Activated naive CD8-positive, alpha-beta T cell (primary cell): Measurements from ENCODE around the gene ACSF2.

Source experiments
- H3K27ac Mint-ChIP-seq: one replicate; pipeline ENCODE4 v1.8.0; 2021; ENCODE audit warnings: mixed read lengths
- H3K27me3 Mint-ChIP-seq: one replicate; pipeline ENCODE4 v1.8.0; 2021; ENCODE audit warnings: mixed read lengths
- H3K36me3 Mint-ChIP-seq: one replicate; pipeline ENCODE4 v1.8.0; 2021; ENCODE audit warnings: mixed read lengths
- H3K4me1 Mint-ChIP-seq: one replicate; pipeline ENCODE4 v1.8.0; 2021; ENCODE audit warnings: low read depth, mixed read lengths
- H3K4me3 Mint-ChIP-seq: one replicate; pipeline ENCODE4 v1.8.0; 2021; ENCODE audit warnings: mild to moderate bottlenecking, mixed read lengths
- H3K9me3 Mint-ChIP-seq: one replicate; pipeline ENCODE4 v1.8.0; 2021; ENCODE audit warnings: low read depth, mixed read lengths

The ACSF2 gene

DNA sequence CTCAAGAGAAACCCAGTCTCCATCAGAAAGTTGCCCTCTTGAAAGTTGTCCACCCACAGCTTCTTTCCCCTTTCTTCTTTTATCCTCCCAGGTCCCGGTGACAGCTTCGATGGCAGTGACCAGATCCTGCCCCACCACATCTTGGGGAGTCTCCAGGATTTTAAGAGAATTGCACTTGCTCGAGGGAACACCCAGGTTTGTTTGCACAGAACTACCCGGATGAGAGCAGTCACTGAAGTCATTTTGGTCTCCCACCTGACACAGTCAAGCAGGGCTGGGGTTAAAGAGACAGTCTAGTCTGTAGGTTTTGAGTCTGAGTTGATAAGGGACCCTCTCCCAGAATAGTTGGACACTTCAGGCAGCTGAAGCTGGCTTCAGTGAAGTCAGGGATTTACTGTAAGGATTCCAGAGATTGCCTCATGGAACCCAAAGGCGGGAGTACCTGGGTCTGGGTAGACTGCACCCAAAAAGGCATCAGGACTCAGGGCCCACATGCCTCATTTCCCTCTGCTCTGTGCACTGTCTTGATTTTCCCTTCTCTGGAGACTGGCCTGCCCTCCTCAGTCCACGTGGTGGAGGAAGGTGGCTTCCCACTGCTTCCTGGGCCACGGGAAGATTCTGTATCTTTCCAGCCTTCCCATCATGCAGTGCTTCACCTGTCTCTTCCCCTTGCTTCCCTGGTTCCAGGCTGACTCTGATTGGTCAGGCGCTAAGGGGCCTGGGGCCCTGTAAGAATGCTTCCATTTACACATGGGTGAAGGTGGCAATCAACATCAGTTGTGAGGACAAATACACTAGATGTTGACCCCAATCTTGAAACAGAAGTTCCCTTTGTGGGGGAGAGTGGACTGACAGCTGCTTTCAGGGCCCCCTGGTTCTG is 91.7 kb downstream of the ACSF2 start:
- Mint-ChIP-seq H3K9me3 (no peaks in the 10 kb centered on the region), H3K27me3 (no peaks in the 10 kb centered on the region), H3K27ac (no peak overlapping the region), H3K36me3 (peaks cover 2% of the 10 kb centered on the region), H3K4me1 (peaks cover 4% of the 10 kb centered on the region), H3K4me3 (no peak overlapping the region)

DNA sequence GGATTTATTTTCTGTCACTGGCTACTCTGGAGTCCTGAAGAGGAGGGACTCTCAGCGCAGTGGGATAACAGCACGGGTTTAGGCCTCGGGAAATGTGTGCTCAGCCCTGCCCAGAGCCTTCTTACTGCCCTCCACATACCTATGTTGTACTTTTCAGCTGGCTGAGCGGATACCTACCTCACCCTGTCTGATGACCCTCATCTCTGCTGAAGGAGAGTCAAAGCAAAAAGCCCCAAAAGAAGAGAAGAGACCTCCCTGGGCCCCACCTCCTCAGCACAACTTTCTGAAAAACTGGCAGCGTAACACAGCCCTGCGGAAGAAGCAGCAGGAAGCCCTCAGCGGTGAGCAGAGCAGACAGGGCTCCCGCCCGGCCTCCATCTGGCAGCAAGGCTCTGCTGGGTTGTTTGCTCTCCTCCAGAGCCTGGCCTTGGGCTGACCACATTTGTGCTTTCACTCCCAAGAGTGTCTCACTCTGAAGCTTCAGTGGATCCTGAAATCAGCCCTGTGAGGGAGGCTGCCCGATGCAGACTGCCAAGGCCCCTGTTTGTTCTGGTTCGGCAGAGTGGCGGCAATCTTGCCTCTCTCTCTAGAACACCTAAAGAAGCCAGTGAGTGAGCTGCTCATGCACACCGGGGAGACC is 92.5 kb downstream of the ACSF2 start:
- no peak overlapping the region for H3K27ac Mint-ChIP-seq
- H3K36me3 Mint-ChIP-seq = peaks cover 2% of the 10 kb centered on the region
- no peaks in the 10 kb centered on the region for H3K9me3 Mint-ChIP-seq
- H3K27me3 Mint-ChIP-seq = no peaks in the 10 kb centered on the region
- peaks cover 4% of the 10 kb centered on the region for H3K4me1 Mint-ChIP-seq
- no peak overlapping the region for H3K4me3 Mint-ChIP-seq

- H3K9me3 Mint-ChIP-seq = no peaks in the 10 kb centered on the region
- peaks cover 2% of the 10 kb centered on the region for H3K36me3 Mint-ChIP-seq
- H3K4me1 Mint-ChIP-seq = peaks cover 4% of the 10 kb centered on the region
- H3K27ac Mint-ChIP-seq = no peak overlapping the region
- no peak overlapping the region for H3K4me3 Mint-ChIP-seq
- H3K27me3 Mint-ChIP-seq = no peaks in the 10 kb centered on the region
These were observed 93.3 kb downstream of the ACSF2 start for GRCh38 chr17:50519141-50519834.

- Mint-ChIP-seq H3K36me3 (peaks cover 2% of the 10 kb centered on the region), H3K4me1 (peaks cover 4% of the 10 kb centered on the region), H3K9me3 (no peaks in the 10 kb centered on the region), H3K4me3 (no peak overlapping the region), H3K27ac (no peak overlapping the region), H3K27me3 (no peaks in the 10 kb centered on the region)
These were observed 94.5 kb downstream of the ACSF2 start for GRCh38 chr17:50520483-50520882.

DNA sequence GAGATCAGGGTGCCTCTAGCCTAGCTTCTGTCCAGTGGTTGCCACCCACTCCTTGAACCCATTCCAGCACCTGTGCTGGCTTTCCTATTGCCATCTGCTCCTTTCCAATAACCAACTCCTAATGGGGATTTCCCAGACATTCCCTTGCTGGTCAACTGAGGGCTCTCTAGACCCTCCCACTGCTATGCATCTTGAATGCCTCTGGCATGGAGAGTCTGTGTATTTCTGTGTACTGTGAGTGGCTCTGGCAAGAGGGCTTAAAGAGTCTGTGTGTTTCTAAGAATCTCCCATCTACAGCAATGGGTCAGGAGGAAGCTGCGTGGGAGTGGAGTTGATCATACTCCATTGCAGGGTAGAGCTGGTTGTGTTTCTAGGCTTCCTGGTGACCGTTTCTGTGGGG is 95.5 kb downstream of the ACSF2 start:
- Mint-ChIP-seq H3K36me3 (peaks cover 2% of the 10 kb centered on the region), H3K4me3 (no peak overlapping the region), H3K9me3 (no peaks in the 10 kb centered on the region), H3K27ac (no peak overlapping the region), H3K4me1 (peaks cover 4% of the 10 kb centered on the region), H3K27me3 (no peaks in the 10 kb centered on the region)

DNA sequence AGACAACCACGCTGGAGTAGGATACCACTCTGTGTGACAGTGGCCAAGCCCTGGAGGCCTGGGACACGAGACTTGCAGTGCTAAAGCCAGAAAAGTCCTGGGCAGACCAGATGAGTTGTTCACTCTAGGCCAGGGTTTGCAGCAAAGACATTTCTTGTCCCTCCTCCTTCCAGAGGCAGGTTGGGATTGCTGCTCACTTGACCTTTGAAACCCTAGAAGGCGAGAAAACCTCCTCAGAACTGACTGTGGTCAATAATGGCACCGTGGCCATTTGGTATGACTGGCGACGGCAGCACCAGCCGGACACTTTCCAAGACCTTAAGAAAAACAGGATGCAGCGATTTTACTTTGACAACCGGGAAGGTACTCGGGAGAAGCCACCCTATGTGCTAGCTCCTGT is 96.7 kb downstream of the ACSF2 start:
- Mint-ChIP-seq H3K9me3 (no peaks in the 10 kb centered on the region), H3K4me1 (no peaks in the 10 kb centered on the region), H3K27me3 (no peaks in the 10 kb centered on the region), H3K4me3 (no peak overlapping the region), H3K27ac (no peak overlapping the region), H3K36me3 (peaks cover 2% of the 10 kb centered on the region)

- no peaks in the 10 kb centered on the region for H3K9me3 Mint-ChIP-seq
- H3K4me3 Mint-ChIP-seq = no peak overlapping the region
- peaks cover 2% of the 10 kb centered on the region for H3K36me3 Mint-ChIP-seq
- no peak overlapping the region for H3K27ac Mint-ChIP-seq
- H3K4me1 Mint-ChIP-seq = no peaks in the 10 kb centered on the region
- H3K27me3 Mint-ChIP-seq = no peaks in the 10 kb centered on the region
These were observed 97.2 kb downstream of the ACSF2 start for GRCh38 chr17:50523208-50523607.
